Activated naive CD4-positive, alpha-beta T cell treated with anti-CD3 and anti-CD28 coated beads, Interleukin-2, amount 10 ng/mL, durations not matched to agents 7 days and 5 days (primary cell): ENCODE measurements around the gene ETFDH.
"Not testable (repeated sequence)": the region's sequence is repeated elsewhere in the genome, so short reads cannot be mapped to it uniquely, and the experiment has no call there.

Experiments used
- CTCF ChIA-PET: fragments of 350-600 bp; sonication (Branson Sonifier 250); formaldehyde crosslinking; loops from one replicate; lab custom pipeline; 2021; ENCODE audit warnings: antibody characterized with exemption; lab: Charles Lee
- DNase-seq: peaks from one replicate; pipeline ENCODE4 v3.0.0-alpha.2; 2020
- H3K27ac Mint-ChIP-seq: one replicate; pipeline ENCODE4 v1.8.0; 2021; ENCODE audit warnings: mild to moderate bottlenecking, moderate library complexity, mixed read lengths
- H3K27me3 Mint-ChIP-seq: one replicate; pipeline ENCODE4 v1.8.0; 2021; ENCODE audit warnings: mild to moderate bottlenecking, mixed read lengths
- H3K36me3 Mint-ChIP-seq: one replicate; pipeline ENCODE4 v1.8.0; 2021; ENCODE audit warnings: mixed read lengths
- H3K4me1 Mint-ChIP-seq: one replicate; pipeline ENCODE4 v1.8.0; 2021; ENCODE audit warnings: mixed read lengths
- H3K4me3 Mint-ChIP-seq: one replicate; pipeline ENCODE4 v1.8.0; 2021; ENCODE audit warnings: mild to moderate bottlenecking, moderate library complexity, mixed read lengths
- H3K9me3 Mint-ChIP-seq: one replicate; pipeline ENCODE4 v1.8.0; 2021; ENCODE audit warnings: mixed read lengths

ETFDH gene

DNA sequence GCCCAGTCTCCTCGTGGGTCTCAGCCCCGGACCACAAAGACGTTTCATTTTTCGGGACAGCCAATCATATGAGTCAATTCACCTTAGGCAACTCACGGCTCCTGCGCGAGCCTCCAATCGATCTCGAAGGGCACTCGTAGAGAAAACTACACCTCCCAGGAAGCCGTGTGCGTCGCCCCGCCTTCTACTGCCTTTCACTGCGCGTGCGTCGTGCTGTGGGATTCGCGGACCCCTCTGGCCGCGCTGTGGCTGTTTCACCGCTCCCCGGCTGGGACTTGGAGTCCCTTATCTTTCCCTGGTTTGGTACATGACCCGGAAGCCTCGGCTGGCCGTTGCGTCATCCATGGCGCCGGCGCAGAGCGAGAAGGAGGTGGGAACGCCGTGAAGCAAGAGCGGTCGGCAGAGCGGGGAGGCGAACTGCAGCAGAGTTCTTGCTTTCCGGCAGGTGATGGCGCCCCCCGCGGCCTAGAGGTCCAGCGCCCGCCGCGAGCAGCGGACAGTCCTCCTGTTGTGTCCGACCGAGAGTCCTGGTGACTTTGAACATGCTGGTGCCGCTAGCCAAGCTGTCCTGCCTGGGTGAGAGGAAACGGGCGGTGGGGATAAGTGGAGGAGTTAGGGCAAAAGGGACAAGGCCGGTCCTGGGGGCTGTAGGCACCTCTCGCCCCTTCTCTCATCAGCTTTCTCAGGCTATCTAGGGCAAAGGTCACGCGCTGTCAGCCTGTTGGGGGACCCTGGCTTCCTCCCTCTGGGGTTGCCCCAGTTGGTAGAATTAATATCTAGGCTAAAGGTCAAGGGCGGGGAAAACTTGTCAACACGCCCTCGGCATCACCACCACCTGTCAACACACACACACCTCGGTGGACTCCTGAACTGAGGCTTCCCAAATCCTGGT is at the start of gene ETFDH:
Gene ETFDH, plus strand, starts transcription at position 382 of the 892 bp plus-strand sequence. Its CDS starts 161 bp downstream, at position 543.
- CTCF ChIA-PET, result no interaction called here
- H3K4me3 Mint-ChIP-seq, result peak within 1 kb of the TSS; percentile 92
- H3K27me3 Mint-ChIP-seq, result peaks cover 7% of the 10 kb centered on the region
- peak within 1 kb of the TSS; percentile 97 for H3K27ac Mint-ChIP-seq
- H3K36me3 Mint-ChIP-seq, result peaks cover 4% of the 10 kb centered on the region
- no peaks in the 10 kb centered on the region for H3K9me3 Mint-ChIP-seq
- DNase-seq, result peak; percentile 99
- H3K4me1 Mint-ChIP-seq, result peaks cover 31% of the 10 kb centered on the region

DNA sequence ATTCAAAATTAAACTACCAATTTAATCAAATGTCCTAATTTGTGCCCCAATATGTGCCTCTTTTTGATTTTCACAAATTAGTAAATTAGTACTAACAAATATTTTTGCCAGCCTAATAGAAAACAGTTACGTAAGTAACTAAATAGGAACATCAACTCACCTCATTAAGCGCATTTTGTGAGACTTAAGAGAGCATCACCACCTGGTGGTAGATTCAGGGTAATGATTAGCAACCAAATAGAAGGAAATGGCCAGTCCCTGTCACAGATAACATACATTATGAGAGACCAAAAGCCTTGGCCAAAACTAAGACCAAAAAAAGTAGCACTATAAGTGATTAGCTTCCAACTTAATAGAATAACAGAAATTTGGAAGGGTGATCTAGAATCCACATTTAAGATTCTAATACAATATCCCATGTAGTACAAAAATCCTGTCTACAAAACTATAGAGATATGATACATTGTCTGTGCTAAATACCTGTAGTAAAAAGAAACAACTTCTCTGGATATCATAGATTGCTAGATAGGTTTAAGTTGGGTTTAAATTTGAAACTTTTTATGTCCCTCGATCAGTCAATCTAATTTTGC is 47.1 kb upstream of the ETFDH start:
- H3K4me1 Mint-ChIP-seq, result no peaks in the 10 kb centered on the region
- no peak for DNase-seq

DNA sequence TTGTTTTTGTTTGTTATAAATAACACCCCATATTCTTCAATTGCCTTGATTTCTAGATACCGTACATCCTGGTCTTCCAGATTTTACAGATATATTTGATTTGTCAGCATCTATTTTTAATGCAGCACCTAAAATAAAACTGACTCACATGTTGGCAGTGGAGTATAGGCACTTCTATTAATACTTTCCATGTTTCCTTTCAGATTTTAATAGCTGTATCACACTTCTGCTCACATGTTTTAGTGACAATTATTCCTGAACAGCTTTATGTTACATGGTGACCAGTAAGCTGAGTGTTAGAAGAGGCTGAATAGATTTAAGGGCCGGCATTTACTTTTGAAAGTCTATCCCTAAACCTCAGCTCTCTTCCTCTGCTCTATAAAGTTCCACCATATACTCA is 46.6 kb upstream of the ETFDH start:
- Mint-ChIP-seq H3K27me3 (no peaks in the 10 kb centered on the region), H3K27ac (no peak overlapping the region), H3K4me1 (no peaks in the 10 kb centered on the region), H3K4me3 (no peak overlapping the region), H3K9me3 (no peaks in the 10 kb centered on the region), H3K36me3 (no peaks in the 10 kb centered on the region)
- CTCF ChIA-PET, result interaction anchor here (0.6 to 2.6 kb wide), 3 partner anchors 17 to 365 kb away, joined by 3 to 6 read pairs (median 4); no protein-coding TSS in a partner anchor
- no peak for DNase-seq

More for the DNA sequence above, 47.1 kb upstream of the ETFDH start:
- no peaks in the 10 kb centered on the region for H3K36me3 Mint-ChIP-seq
- H3K9me3 Mint-ChIP-seq, result no peaks in the 10 kb centered on the region
- H3K4me3 Mint-ChIP-seq, result no peak overlapping the region
- H3K27ac Mint-ChIP-seq, result no peak overlapping the region
- no peaks in the 10 kb centered on the region for H3K27me3 Mint-ChIP-seq
- CTCF ChIA-PET, result interaction anchor here (0.6 to 2.6 kb wide), 3 partner anchors 17 to 364 kb away, joined by 3 to 6 read pairs (median 4); no protein-coding TSS in a partner anchor

DNA sequence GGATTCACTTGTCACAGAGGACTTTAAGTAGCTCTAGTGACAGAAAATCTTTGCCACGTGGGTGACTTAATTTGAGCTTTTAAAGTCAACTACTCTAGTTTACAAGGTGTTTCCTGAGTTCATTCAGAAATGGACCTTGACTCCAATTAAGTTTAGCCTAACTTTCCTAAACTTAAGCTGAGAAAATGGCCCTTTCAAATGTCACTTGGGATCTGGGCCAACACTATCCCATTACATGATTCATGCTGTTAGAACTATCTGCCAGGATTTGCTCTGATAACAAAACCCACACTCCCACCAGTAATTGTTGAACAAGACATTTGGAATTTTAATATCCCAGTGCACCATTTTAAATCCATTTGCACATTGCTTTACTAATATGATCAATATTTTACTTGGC is 41.2 kb upstream of the ETFDH start:
- H3K36me3 Mint-ChIP-seq, result no peaks in the 10 kb centered on the region
- H3K4me1 Mint-ChIP-seq, result no peaks in the 10 kb centered on the region
- CTCF ChIA-PET, result no interaction called here
- no peaks in the 10 kb centered on the region for H3K27me3 Mint-ChIP-seq
- DNase-seq, result no peak
- no peaks in the 10 kb centered on the region for H3K9me3 Mint-ChIP-seq
- H3K27ac Mint-ChIP-seq, result no peak overlapping the region
- H3K4me3 Mint-ChIP-seq, result no peak overlapping the region

DNA sequence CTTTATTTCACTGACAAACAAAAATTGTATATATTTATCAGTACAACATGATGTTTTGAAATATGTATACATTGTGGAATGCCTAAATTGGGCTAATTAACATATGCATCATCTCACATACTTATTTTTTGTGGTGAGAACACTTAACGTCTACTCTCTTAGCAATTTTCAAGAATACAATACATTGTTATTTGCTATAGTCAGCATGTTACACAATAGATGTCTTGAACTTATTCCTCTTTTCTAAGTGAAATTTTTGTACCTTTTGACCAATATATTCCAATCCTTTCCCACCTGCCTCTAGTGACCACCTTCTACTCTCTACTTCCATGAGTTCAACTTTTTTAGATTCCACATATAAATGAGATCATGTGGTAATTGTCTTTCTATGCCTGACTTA is 35.5 kb upstream of the ETFDH start:
- Mint-ChIP-seq H3K27ac (no peak overlapping the region), H3K9me3 (no peaks in the 10 kb centered on the region), H3K4me1 (no peaks in the 10 kb centered on the region), H3K4me3 (no peak overlapping the region), H3K27me3 (peaks cover 8% of the 10 kb centered on the region), H3K36me3 (no peaks in the 10 kb centered on the region)
- CTCF ChIA-PET, result no interaction called here
- DNase-seq, result no peak

DNA sequence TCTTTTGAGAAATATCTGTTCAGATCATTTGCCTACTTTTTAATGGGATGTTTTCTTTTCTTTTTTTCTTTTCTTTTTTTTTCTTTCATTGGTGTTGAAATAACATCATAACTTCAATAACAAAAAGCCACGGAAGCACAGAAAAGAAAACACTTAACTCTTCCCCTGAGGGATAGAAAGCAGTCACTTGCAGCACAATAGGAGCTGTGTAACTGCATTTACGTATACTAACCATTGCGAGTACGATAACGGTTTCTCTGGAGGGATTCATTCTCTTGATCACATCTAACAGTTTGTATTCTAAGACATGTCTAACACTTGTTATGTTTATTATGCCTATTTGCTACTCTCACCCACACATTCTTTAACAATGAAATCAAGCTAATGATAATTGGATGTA is 27.7 kb upstream of the ETFDH start:
- CTCF ChIA-PET, result interaction anchor here (1.4 kb wide), 1 partner anchor 149 kb away, joined by 3 read pairs; no protein-coding TSS in a partner anchor
- no peaks in the 10 kb centered on the region for H3K4me1 Mint-ChIP-seq
- no peaks in the 10 kb centered on the region for H3K36me3 Mint-ChIP-seq

DNA sequence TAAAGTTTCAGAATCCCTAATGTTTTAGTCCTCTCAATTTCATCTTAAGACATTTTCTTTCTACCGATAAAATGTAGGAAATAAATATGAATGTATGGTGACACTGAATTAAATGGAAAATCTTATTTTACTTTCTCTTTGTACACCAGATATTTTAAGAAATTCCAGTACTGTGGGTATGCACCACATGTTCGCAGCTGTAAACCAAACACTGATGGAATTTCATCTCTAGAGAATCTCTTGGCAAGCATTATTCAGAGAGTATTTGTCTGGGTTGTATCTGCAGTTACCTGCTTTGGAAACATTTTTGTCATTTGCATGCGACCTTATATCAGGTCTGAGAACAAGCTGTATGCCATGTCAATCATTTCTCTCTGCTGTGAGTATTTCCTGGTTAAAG is 27.3 kb upstream of the ETFDH start:
- DNase-seq, result no peak
- Mint-ChIP-seq H3K4me3 (no peak overlapping the region), H3K36me3 (no peaks in the 10 kb centered on the region), H3K9me3 (no peaks in the 10 kb centered on the region), H3K27me3 (peaks cover under 1% of the 10 kb centered on the region), H3K4me1 (no peaks in the 10 kb centered on the region), H3K27ac (no peak overlapping the region)
- CTCF ChIA-PET, result interaction anchor here (1.4 kb wide), 1 partner anchor 149 kb away, joined by 3 read pairs; no protein-coding TSS in a partner anchor

More for the DNA sequence above, 27.7 kb upstream of the ETFDH start:
- Mint-ChIP-seq H3K27ac (no peak overlapping the region), H3K4me3 (no peak overlapping the region), H3K9me3 (no peaks in the 10 kb centered on the region), H3K27me3 (peaks cover 4% of the 10 kb centered on the region)
- no peak for DNase-seq

DNA sequence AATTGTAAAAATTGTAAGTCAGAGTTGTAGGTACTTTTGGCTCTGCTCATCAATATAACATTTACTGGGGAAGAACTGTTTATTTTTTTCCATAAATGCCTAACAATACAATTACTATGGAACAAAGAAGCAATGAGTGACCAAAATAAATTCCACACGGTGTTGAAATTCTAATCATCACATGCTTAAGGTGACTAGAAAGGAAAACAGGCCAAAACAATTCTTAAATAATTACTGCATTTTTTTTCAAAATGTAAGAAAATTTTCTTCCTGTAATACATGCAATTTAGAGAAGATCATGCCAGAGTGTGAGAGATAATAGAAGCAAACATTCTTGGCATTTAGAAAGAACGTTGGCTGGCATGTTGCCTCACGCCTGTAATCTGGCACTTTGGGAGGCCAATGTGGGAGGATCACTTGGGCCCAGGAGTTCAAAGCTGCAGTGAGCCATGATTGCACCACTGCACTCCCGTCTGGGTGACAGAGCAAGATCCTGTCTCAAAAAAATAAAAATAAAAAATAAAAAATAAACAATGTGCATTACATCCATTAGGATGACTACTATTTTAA is 22.9 kb upstream of the ETFDH start:
- H3K27me3 Mint-ChIP-seq, result no peaks in the 10 kb centered on the region
- no peaks in the 10 kb centered on the region for H3K9me3 Mint-ChIP-seq
- peaks cover 2% of the 10 kb centered on the region for H3K4me1 Mint-ChIP-seq
- CTCF ChIA-PET, result interaction anchor here (1.6 kb wide), 1 partner anchor 17 kb away, joined by 3 read pairs; no protein-coding TSS in a partner anchor
- no peak overlapping the region for H3K27ac Mint-ChIP-seq
- H3K4me3 Mint-ChIP-seq, result no peak overlapping the region
- DNase-seq, result no peak
- H3K36me3 Mint-ChIP-seq, result no peaks in the 10 kb centered on the region

DNA sequence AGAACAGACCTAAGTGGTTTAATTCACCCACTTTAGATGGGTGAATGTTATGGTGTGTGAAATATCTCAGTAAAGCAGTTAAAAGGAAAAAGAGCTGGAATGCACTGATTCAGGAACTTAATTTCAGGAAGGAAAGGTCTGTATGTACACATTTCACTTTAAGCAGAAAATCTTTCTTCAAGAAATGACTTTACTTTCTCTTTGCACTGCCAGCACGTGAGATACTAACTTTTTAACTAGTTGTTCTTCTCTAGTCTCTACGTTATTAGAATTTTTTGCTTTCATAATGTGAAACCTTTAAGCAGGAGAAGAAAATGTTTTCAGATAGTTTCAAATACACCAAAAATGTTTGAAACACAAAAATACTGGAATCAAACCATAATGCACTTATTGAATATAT is 19.2 kb upstream of the ETFDH start:
- DNase-seq, result no peak
- CTCF ChIA-PET, result no interaction called here
- no peaks in the 10 kb centered on the region for H3K27me3 Mint-ChIP-seq
- peaks cover 2% of the 10 kb centered on the region for H3K4me1 Mint-ChIP-seq
- H3K4me3 Mint-ChIP-seq, result no peak overlapping the region
- H3K36me3 Mint-ChIP-seq, result no peaks in the 10 kb centered on the region
- H3K27ac Mint-ChIP-seq, result no peak overlapping the region
- no peaks in the 10 kb centered on the region for H3K9me3 Mint-ChIP-seq

DNA sequence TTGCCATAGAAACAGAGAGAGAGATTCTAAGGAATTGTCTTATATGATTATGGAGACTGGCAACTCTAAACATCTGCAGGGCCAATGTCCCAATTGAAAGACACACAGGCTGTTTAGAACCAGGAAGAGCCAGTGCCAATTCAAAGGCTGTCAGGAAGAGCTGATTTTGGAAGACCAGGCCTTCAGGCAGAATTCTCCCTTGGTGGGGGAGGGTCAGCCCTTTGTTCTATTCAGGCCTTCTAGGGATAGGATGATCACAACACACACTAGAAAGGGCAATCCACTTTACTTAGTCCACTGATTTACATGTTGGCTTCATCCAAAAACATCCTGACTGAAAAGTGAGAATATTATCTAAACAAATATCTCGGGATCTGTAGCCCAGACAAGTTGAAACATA is 15.7 kb upstream of the ETFDH start:
- H3K27ac Mint-ChIP-seq, result no peak overlapping the region
- peaks cover 3% of the 10 kb centered on the region for H3K27me3 Mint-ChIP-seq
- DNase-seq, result no peak
- peaks cover 2% of the 10 kb centered on the region for H3K4me1 Mint-ChIP-seq
- no peak overlapping the region for H3K4me3 Mint-ChIP-seq
- no peaks in the 10 kb centered on the region for H3K36me3 Mint-ChIP-seq
- CTCF ChIA-PET, result no interaction called here
- no peaks in the 10 kb centered on the region for H3K9me3 Mint-ChIP-seq

DNA sequence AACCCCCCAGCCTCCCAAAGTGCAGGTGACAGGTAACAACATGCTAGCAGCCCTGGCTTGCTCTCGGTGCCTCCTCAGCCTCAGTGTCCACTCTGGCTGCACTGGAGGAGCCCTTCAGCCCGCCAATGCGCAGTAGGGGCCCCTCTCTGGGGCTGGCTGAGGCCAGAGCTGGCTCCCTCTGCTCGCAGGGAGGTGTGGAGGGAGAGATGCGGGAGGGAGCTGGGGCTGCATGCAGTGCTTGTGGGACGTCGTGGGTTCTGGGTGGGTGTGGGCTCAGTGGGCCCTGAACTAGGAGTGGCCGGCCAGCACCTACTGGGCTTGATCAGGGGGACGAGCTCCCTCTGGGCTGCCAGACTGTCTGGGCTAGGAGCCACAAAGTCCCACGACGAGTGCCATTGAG is 14.8 kb upstream of the ETFDH start:
- no peak for DNase-seq
- H3K27me3 Mint-ChIP-seq, result peaks cover 6% of the 10 kb centered on the region
- H3K27ac Mint-ChIP-seq, result no peak overlapping the region
- CTCF ChIA-PET, result no interaction called here
- no peaks in the 10 kb centered on the region for H3K36me3 Mint-ChIP-seq
- H3K4me1 Mint-ChIP-seq, result peaks cover 2% of the 10 kb centered on the region
- no peak overlapping the region for H3K4me3 Mint-ChIP-seq
- no peaks in the 10 kb centered on the region for H3K9me3 Mint-ChIP-seq

DNA sequence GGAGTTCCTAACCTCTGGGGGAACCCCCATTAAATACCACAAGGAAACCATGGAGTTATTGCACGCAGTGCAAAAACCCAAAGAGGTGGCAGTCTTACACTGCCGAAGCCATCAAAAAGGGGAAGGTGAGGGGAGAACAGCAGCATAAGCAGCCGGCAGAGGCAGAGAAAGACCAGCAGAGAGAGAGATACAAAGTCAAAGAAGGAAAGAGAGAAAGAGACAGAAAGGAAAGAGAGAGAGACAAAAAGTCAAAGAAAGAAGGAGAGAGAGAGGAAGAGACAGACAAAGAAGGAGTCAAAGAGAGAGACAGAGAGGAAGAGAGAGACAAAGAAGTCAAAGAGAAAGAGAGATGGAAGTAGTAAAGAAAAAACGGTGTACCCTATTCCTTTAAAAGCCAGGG is 8.8 kb upstream of the ETFDH start:
- H3K36me3 Mint-ChIP-seq, result peaks cover 14% of the 10 kb centered on the region
- H3K9me3 Mint-ChIP-seq, H3K4me3 Mint-ChIP-seq, CTCF ChIA-PET, H3K4me1 Mint-ChIP-seq, H3K27ac Mint-ChIP-seq, H3K27me3 Mint-ChIP-seq, DNase-seq: not testable (repeated sequence)

DNA sequence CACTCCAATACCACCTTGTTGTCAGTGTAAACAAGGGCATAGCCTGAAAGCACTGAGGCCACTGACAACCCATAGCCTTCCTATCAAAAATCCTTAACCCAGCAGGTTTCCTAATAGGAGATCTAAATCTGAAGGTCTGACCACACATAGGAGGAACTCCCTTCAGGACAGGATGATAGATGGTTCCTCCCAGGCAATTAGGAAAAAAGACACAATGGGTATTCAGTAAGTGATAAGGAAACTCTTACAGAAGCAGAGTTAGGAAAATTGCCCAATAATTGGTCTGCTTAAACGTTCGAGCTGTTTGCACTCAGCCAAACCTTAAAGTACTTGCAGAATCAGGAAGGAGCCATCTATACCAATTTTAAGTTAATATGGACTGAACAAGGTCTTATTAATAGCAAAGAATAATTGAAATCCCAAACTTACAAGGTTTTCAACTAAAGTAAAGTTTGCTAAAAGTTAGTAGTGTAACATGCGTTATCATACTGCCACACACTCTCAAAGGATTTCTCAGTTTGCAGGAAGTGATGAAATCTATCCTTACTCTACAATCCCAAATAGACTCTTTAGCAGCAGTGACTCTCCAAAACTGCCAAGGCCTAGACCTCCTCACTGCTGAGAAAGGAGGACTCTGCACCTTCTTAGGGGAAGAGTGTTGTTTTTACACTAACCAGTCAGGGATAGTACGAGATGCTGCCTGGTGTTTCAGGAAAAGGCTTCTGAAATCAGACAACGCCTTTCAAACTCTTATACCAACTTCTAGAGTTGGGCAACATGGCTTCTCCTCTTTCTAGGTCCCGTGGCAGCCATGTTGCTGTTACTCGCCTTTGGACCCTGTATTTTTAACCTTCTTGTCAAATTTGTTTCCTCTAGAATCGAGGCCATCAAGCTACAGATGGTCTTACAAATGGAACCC is 8.1 kb upstream of the ETFDH start:
- H3K27me3 Mint-ChIP-seq, H3K27ac Mint-ChIP-seq, H3K4me1 Mint-ChIP-seq, H3K4me3 Mint-ChIP-seq, CTCF ChIA-PET, DNase-seq, H3K9me3 Mint-ChIP-seq: not testable (repeated sequence)
- peaks cover 15% of the 10 kb centered on the region for H3K36me3 Mint-ChIP-seq
